ENCODE results near the gene TRAM2.

- TF ChIP-seq POLR2AphosphoS5 (IDR thresholded peaks at IDR 0.05; ENCODE audit: low read depth, low read length) (no peak), POLR2A (IDR thresholded peaks at IDR 0.05; ENCODE audit: low read depth, low read length) (no peak), TAF1 (IDR thresholded peaks at IDR 0.05; ENCODE audit: borderline replicate concordance, low read depth, low read length) (no peak)
Measured at GRCh38 chr6:52510213-52510562, 66.7 kb downstream of the TRAM2 start.
